Endothelial cell of umbilical vein (primary cell): ENCODE measurements around the gene COL15A1. TPM values are rescaled to one million over a fixed set of nuclear protein-coding genes. Genes with fewer than 3 reads are reported as not detected.

ENCODE experiments used
- BruUV-seq: library from RNA; stranded (reverse); fragments of 400-500 nt; replicated peaks from 2 replicates; lab custom pipeline; 2021; lab: Mats Ljungman, UMichigan
- CTCF ChIA-PET: fragments of 300-600, 350-600 bp; sonication (Branson Sonifier 250); formaldehyde crosslinking; loops from one replicate; lab custom pipeline; 2021; ENCODE audit warnings: antibody characterized with exemption, inconsistent platforms; lab: Charles Lee
- POLR2A ChIA-PET: fragments of 300-600, 350-600 bp; sonication (Branson Sonifier 250); formaldehyde crosslinking; loops from one replicate; lab custom pipeline; 2021; ENCODE audit warnings: antibody characterized with exemption, inconsistent platforms; lab: Charles Lee
- DNase-seq: peaks from one replicate; pipeline ENCODE4 v3.0.0-alpha.2; 2011; ENCODE audit warnings: low read depth, low spot score
- FAIRE-seq: peaks from 2 replicates; lab custom pipeline; 2011; peaks lifted over from hg19 to GRCh38; lab: Jason Lieb, UNC
- H2AFZ ChIP-seq: 2 replicates; pipeline ENCODE4 v1.6.0; 2012; ENCODE audit warnings: low read depth, low read length, control low read depth, inconsistent platforms
- H3K27ac ChIP-seq: 2 replicates; pipeline ENCODE4 v1.5.1; 2011; ENCODE audit warnings: low read depth, mild to moderate bottlenecking, control low read depth, low read length, moderate library complexity; ENCODE audit not compliant: insufficient read depth
- H3K27me3 ChIP-seq, 2 experiments: 2 replicates each; pipeline versions ENCODE4 v1.6.0 to v1.6.1; 2011; ENCODE audit warnings: low read length in 2 of 2, mixed read lengths in 1 of 2; ENCODE audit not compliant: control insufficient read depth in 2 of 2, insufficient read depth in 2 of 2
- H3K36me3 ChIP-seq, 2 experiments: 2 replicates in 1 of 2; 3 replicates in 1 of 2; pipeline ENCODE4 v1.5.1; 2011; ENCODE audit warnings: low read length in 2 of 2, mild to moderate bottlenecking in 1 of 2, moderate library complexity in 1 of 2; ENCODE audit not compliant: control insufficient read depth in 2 of 2, insufficient read depth in 2 of 2; ENCODE audit errors: extremely low read depth in 1 of 2
- H3K4me1 ChIP-seq: 3 replicates; pipeline ENCODE4 v1.5.1; 2011; ENCODE audit warnings: mild to moderate bottlenecking, low read length; ENCODE audit not compliant: control insufficient read depth, insufficient read depth; ENCODE audit errors: extremely low read depth
- H3K4me2 ChIP-seq: 2 replicates; pipeline ENCODE4 v1.6.1; 2011; ENCODE audit warnings: low read length, control low read depth, mixed read lengths; ENCODE audit not compliant: insufficient read depth
- H3K4me3 ChIP-seq, 3 experiments: fragments of 200-600 bp in 1 of 3; sonication (generic), shearing (Covaris generic) in 1 of 3; replicated peaks in 1 of 3; 2 replicates each; pipeline ENCODE4 v1.5.1; 2011 to 2016; ENCODE audit warnings: control low read depth in 3 of 3, low read length in 3 of 3, mild to moderate bottlenecking in 2 of 3, inconsistent platforms in 1 of 3, low read depth in 1 of 3, moderate library complexity in 1 of 3; ENCODE audit not compliant: insufficient read depth in 1 of 3
- H3K79me2 ChIP-seq: 2 replicates; pipeline ENCODE4 v1.6.0; 2012; ENCODE audit warnings: low read length, inconsistent platforms; ENCODE audit not compliant: control insufficient read depth, insufficient read depth
- H3K9ac ChIP-seq: replicated peaks from 2 replicates; pipeline ENCODE3; 2011; ENCODE audit warnings: low read length, control low read depth; ENCODE audit not compliant: insufficient read depth; ENCODE audit errors: extremely low read depth
- H3K9me1 ChIP-seq: replicated peaks from 3 replicates; pipeline ENCODE4 v1.6.0; 2011; ENCODE audit warnings: mild to moderate bottlenecking, low read length; ENCODE audit not compliant: control insufficient read depth, insufficient read depth; ENCODE audit errors: extremely low read depth
- H3K9me3 ChIP-seq: replicated peaks from 2 replicates; pipeline ENCODE4 v1.5.1; 2012; ENCODE audit warnings: low read length, inconsistent platforms; ENCODE audit not compliant: control insufficient read depth, insufficient read depth
- H4K20me1 ChIP-seq: replicated peaks from 2 replicates; pipeline ENCODE3; 2011; ENCODE audit warnings: mild to moderate bottlenecking, low read length; ENCODE audit not compliant: control insufficient read depth, insufficient read depth; ENCODE audit errors: extremely low read depth
- CTCF ChIP-seq, 2 donors: IDR thresholded peaks; 1 replicate in 1 of 2; 2 replicates in 1 of 2; pipeline ENCODE4 v1.5.1; 2011; ENCODE audit warnings: low read length in 2 of 2, mild to moderate bottlenecking in 2 of 2, moderate library complexity in 2 of 2, control low read depth in 1 of 2, inconsistent platforms in 1 of 2, low read depth in 1 of 2; ENCODE audit not compliant: insufficient read depth in 1 of 2; ENCODE audit errors: extremely low read depth in 1 of 2
- FOS ChIP-seq: IDR thresholded peaks from 2 replicates; pipeline ENCODE4 v1.6.1; 2011; ENCODE audit warnings: mild to moderate bottlenecking, low read length, moderate library complexity, borderline replicate concordance; ENCODE audit not compliant: insufficient read depth
- MAX ChIP-seq: IDR thresholded peaks from 2 replicates; pipeline ENCODE4 v1.6.1; 2011; ENCODE audit not compliant: insufficient read depth, insufficient read length
- dilution Hi-C: fragments of 300-500 bp; cut with MboI; formaldehyde crosslinking; loops from one replicate; pipeline ENCODE4 v1.15.0; 2019; ENCODE audit warnings: low sequenced_read_pairs; ENCODE audit not compliant: extremely low pct_ligation_motif_present
- intact Hi-C: fragments of 100-400 bp; cut with micrococcal nuclease; formaldehyde crosslinking; loops from one replicate; pipeline ENCODE4 v1.10.0; 2022
- polyA plus RNA-seq, 4 experiments: library from polyadenylated mRNA; depleted of rRNA in 3 of 4; stranded (reverse) in 3 of 4; unstranded in 1 of 4; fragments of >200 nt; gene quantifications; 2 replicates each; pipeline versions ENCODE4 v1.2.1 to v1.2.3, GENCODE V29; 2011 to 2012; ENCODE audit warnings: missing spikeins in 1 of 4
- total RNA-seq: library from RNA; stranded (reverse); gene quantifications from 2 replicates; pipeline ENCODE4 v1.2.3, GENCODE V29; 2021

Gene COL15A1
- total and polyA plus RNA-seq, 2 donors (not counting 3 experiments of a cell fraction or from before 2014, with no cell fraction given), result not detected

- FAIRE-seq, result peak; percentile 70
- dilution Hi-C loops, result no loop called here
Observed at GRCh38 chr9:99000476-99001395, 57.0 kb downstream of the COL15A1 start.

More at GRCh38 chr9:99000476-99001395, 57.0 kb downstream of the COL15A1 start:
- no peak overlapping the region for H3K9ac ChIP-seq
- H3K4me2 ChIP-seq, result no peak overlapping the region
- no peaks in the 10 kb centered on the region for H3K9me1 ChIP-seq
- no peak overlapping the region for H3K27ac ChIP-seq
- no peaks in the 10 kb centered on the region for H3K9me3 ChIP-seq
- no peak overlapping the region for H3K4me3 ChIP-seq
- no peaks in the 10 kb centered on the region for H3K4me1 ChIP-seq
- H3K79me2 ChIP-seq, result no peaks in the 10 kb centered on the region
- DNase-seq, result peak; percentile 60
- peaks cover 0 to 6% of the 10 kb centered on the region in 2 experiments for H3K27me3 ChIP-seq
- BruUV-seq, result no TSS peak
- intact Hi-C loops, result loop anchor here (1.0 kb wide), 3 partner anchors 140 to 184 kb away; no protein-coding TSS in a partner anchor
- ChIA-PET CTCF (interaction anchor here (1.0 to 7.5 kb wide), 11 partner anchors 12 to 184 kb away, joined by 3 to 181 read pairs (median 5); partner anchors contain the start of gene TGFBR1), POLR2A (no interaction called here)
- TF ChIP-seq MAX (no peak), FOS (no peak), CTCF (IDR thresholded peaks at IDR 0.05; ENCODE audit: extremely low read depth in 1 of 2, insufficient read depth in 1 of 2, low read depth in 1 of 2, low read length in 2 of 2) (peak; percentile 54 to 62)
- H4K20me1 ChIP-seq, result no peaks in the 10 kb centered on the region
- H3K36me3 ChIP-seq, result no peaks in the 10 kb centered on the region
- H2AFZ ChIP-seq, result no peak overlapping the region
